Suprapubic skin (tissue), 4 donors: ENCODE data around the gene MTMR3. TPM values are rescaled to one million over a fixed set of nuclear protein-coding genes. Genes with fewer than 3 reads are reported as not detected.
"Not testable (repeated sequence)": the region's sequence is repeated elsewhere in the genome, so short reads cannot be mapped to it uniquely, and the experiment has no call there.

Experiments
- DNase-seq, 2 donors: peaks; one replicate each; pipeline ENCODE4 v3.0.0-alpha.2; 2019; ENCODE audit warnings: low spot score in 2 of 2
- H3K27ac ChIP-seq: fragments of 200-600 bp; sonication (generic); one replicate; pipeline ENCODE4 v1.5.1; 2019
- H3K27me3 ChIP-seq: fragments of 200-600 bp; sonication (generic); one replicate; pipeline ENCODE4 v1.5.1; 2019
- H3K36me3 ChIP-seq: fragments of 200-600 bp; sonication (generic); one replicate; pipeline ENCODE4 v1.5.1; 2019
- H3K4me1 ChIP-seq: fragments of 200-600 bp; sonication (generic); one replicate; pipeline ENCODE4 v1.5.1; 2019
- H3K4me3 ChIP-seq: fragments of 200-600 bp; sonication (generic); one replicate; pipeline ENCODE4 v1.5.1; 2019; ENCODE audit warnings: mild to moderate bottlenecking
- H3K9me3 ChIP-seq: fragments of 200-600 bp; sonication (generic); one replicate; pipeline ENCODE4 v1.5.1; 2019
- EP300 ChIP-seq: sonication (generic); formaldehyde crosslinking; IDR thresholded peaks from one replicate; pipeline ENCODE4 v1.6.1; 2017; ENCODE audit warnings: antibody characterized with exemption
- POLR2A ChIP-seq, 2 donors: fragments of 450-650 bp; IDR thresholded peaks; one replicate each; pipeline ENCODE4 v1.6.1; 2017; ENCODE audit warnings: antibody characterized with exemption in 2 of 2, mild to moderate bottlenecking in 2 of 2, moderate library complexity in 2 of 2
- POLR2AphosphoS5 ChIP-seq, 3 donors: sonication (generic); formaldehyde crosslinking; IDR thresholded peaks; one replicate each; pipeline ENCODE4 v1.6.1; 2017; ENCODE audit warnings: antibody characterized with exemption in 3 of 3
- WGBS: methylation state at CpG from one replicate; pipeline ENCODE4 v1.1.5; 2018; 5-methylcytosine and 5-hydroxymethylcytosine counted together
- total RNA-seq, 4 donors: library from RNA; depleted of rRNA; stranded (reverse); fragments of >200 nt; gene quantifications; one replicate each; pipeline ENCODE4 v1.1.0, GENCODE V29; 2016
- TF ChIP-seq, protein P1 (sequence below), 2 donors: fragments of 200-600 bp in 1 of 2; fragments of 450-650 bp in 1 of 2; sonication (generic) in 1 of 2; IDR thresholded peaks; one replicate each; pipeline ENCODE4 v1.5.1; 2016 to 2019; ENCODE audit warnings: antibody characterized with exemption in 2 of 2, mild to moderate bottlenecking in 1 of 2, moderate library complexity in 1 of 2

Gene MTMR3
- total RNA-seq, 4 donors from 2014 or later, result 57.8 to 136 (median 66.0) TPM

DNA sequence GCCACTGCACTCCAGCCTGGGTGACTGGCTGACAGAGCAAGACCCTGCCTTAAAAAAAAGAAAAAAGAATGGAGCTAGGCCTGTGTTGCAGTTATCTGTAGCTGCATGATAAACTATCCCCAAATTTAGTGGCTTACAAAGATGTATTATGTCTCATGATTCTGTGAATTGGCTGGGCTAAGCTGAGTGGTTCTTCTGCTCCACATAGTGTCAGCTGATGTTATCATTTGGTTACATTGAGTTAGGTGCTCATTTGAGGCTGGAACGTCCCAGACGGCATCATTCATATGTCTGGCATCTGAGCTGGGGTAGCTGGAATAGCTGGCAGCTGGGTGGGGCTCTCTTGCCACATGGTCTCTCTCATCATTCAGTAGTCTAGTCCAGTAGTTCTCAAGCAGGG lies 36.7 kb upstream of the MTMR3 start:
- Histone ChIP-seq H3K36me3 (no peaks in the 10 kb centered on the region), H3K27ac (no peak overlapping the region), H3K4me1 (peaks cover 11% of the 10 kb centered on the region), H3K4me3 (no peak overlapping the region), H3K9me3 (no peaks in the 10 kb centered on the region), H3K27me3 (no peaks in the 10 kb centered on the region)
- no peak for DNase-seq
- TF ChIP-seq, protein P1, sequence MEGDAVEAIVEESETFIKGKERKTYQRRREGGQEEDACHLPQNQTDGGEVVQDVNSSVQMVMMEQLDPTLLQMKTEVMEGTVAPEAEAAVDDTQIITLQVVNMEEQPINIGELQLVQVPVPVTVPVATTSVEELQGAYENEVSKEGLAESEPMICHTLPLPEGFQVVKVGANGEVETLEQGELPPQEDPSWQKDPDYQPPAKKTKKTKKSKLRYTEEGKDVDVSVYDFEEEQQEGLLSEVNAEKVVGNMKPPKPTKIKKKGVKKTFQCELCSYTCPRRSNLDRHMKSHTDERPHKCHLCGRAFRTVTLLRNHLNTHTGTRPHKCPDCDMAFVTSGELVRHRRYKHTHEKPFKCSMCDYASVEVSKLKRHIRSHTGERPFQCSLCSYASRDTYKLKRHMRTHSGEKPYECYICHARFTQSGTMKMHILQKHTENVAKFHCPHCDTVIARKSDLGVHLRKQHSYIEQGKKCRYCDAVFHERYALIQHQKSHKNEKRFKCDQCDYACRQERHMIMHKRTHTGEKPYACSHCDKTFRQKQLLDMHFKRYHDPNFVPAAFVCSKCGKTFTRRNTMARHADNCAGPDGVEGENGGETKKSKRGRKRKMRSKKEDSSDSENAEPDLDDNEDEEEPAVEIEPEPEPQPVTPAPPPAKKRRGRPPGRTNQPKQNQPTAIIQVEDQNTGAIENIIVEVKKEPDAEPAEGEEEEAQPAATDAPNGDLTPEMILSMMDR (IDR thresholded peaks at IDR 0.05), result no peak
- TF ChIP-seq POLR2AphosphoS5 (IDR thresholded peaks at IDR 0.05), result no peak
- TF ChIP-seq POLR2A (IDR thresholded peaks at IDR 0.05), result no peak
- TF ChIP-seq EP300, result no peak
- WGBS, result 93% methylated on average over 2 of the region's 2 CpGs

DNA sequence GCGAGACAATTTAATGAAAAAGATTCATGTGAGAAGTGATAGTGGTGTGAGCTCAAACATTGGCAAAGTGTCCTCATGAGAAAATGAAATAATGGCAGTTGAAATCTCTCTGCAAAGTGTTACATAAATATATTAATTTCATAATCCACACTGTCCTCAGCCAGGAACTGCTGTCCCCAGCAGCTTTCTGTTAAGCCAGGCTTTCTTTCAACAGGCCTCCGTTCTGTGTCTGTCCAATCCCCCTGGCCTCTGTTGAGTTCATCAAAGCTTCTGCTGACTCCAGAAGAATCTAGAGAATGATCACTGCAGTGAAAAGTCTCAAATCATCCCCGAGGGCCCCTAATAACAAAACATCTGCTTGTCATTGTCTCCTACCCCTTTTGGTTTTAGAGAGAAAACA lies 34.9 kb upstream of the MTMR3 start:
- WGBS, result 56% methylated on average over 3 of the region's 3 CpGs
- H3K27ac ChIP-seq, result no peak overlapping the region
- H3K4me3 ChIP-seq, result no peak overlapping the region

DNA sequence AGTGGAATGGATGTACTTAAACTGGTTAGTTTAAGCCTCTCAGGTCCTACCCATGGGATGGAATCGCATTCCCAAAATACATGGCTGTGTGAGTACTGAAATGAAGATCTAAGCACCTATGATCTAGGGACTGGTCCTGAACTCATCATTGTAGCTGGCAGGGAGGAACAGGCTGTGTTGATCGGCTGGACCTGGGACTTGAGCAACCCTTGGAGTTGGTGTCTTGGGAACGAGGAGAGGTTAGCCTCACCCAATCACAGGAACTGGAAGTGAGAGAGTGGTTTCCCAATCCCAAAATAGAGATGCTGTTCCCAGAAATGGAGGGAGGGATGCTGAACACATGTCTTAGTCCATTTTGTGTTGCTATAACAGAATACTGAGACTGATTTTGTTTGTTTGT lies 28.5 kb upstream of the MTMR3 start:
- Histone ChIP-seq H3K4me3 (no peak overlapping the region), H3K36me3 (no peaks in the 10 kb centered on the region), H3K27ac (no peak overlapping the region), H3K27me3 (no peaks in the 10 kb centered on the region), H3K9me3 (no peaks in the 10 kb centered on the region), H3K4me1 (no peaks in the 10 kb centered on the region)
- DNase-seq, result no peak
- WGBS, result 68% methylated on average over 3 of the region's 3 CpGs
- TF ChIP-seq POLR2A (IDR thresholded peaks at IDR 0.05), result no peak
- TF ChIP-seq, protein P1 (IDR thresholded peaks at IDR 0.05), result no peak
- no peak for TF ChIP-seq EP300
- TF ChIP-seq POLR2AphosphoS5 (IDR thresholded peaks at IDR 0.05), result no peak

More for the DNA sequence above, 34.9 kb upstream of the MTMR3 start:
- TF ChIP-seq, protein P1 (IDR thresholded peaks at IDR 0.05), result no peak
- TF ChIP-seq POLR2AphosphoS5 (IDR thresholded peaks at IDR 0.05), result peak in 1 of 3 donors; percentile 11
- Histone ChIP-seq H3K36me3 (no peaks in the 10 kb centered on the region), H3K4me1 (peaks cover under 1% of the 10 kb centered on the region), H3K27me3 (no peaks in the 10 kb centered on the region), H3K9me3 (no peaks in the 10 kb centered on the region)
- no peak for DNase-seq

DNA sequence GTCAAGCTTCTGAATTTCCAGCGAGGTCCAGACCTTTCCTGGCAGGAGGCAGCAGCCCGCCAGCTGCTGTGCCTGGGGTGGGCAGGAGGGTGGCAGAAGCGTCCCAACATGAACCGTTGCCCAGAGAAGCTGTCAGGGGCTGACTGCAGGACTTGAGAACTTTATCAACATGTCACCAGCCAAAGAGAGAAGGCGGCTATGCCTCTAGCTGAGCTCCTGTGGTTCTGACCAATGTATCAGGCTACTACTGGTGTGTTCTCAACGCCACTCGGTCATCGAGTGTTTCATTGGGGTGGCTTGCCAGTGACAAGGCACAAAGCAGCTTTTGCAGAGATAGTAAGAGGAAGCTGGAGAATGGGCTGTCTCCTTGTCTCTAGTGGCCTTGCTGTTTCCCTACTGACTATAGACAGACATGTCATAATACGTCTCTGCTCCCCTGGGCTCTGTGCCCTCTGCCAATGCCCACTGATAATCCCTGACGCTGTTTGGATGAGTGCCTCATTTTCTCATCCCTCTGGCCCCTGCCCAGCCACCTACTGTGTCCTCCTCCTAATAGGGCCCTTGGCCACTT lies 27.3 kb upstream of the MTMR3 start:
- no peaks in the 10 kb centered on the region for H3K27me3 ChIP-seq
- no peaks in the 10 kb centered on the region for H3K36me3 ChIP-seq
- no peak overlapping the region for H3K27ac ChIP-seq
- no peaks in the 10 kb centered on the region for H3K4me1 ChIP-seq
- TF ChIP-seq POLR2AphosphoS5 (IDR thresholded peaks at IDR 0.05) (no peak), POLR2A (IDR thresholded peaks at IDR 0.05) (no peak), EP300 (no peak)
- TF ChIP-seq, protein P1 (IDR thresholded peaks at IDR 0.05), result no peak
- 74% methylated on average over 8 of the region's 10 CpGs for WGBS
- H3K9me3 ChIP-seq, result no peaks in the 10 kb centered on the region
- no peak for DNase-seq
- no peak overlapping the region for H3K4me3 ChIP-seq

DNA sequence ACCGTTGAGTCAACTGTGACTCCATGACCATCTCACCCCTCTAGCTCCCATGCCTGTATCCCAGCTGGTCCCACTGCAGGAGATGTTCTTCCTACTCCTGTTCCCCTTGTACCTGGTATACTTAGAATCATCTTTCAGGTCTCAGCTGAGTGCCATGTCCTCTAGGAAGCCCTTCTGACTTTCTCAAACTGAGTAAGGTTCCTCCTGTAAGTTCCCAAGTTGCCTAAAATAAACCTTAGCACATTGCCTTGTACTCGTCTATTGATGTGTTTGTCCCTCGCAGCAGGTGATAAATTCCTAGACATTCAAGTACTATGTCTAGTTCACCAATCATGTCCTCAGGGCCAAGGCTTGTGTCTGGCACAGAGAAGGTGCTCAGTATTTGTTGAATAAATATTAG lies 26.5 kb upstream of the MTMR3 start:
- no peaks in the 10 kb centered on the region for H3K36me3 ChIP-seq
- WGBS, result 82% methylated on average over 3 of the region's 3 CpGs

DNA sequence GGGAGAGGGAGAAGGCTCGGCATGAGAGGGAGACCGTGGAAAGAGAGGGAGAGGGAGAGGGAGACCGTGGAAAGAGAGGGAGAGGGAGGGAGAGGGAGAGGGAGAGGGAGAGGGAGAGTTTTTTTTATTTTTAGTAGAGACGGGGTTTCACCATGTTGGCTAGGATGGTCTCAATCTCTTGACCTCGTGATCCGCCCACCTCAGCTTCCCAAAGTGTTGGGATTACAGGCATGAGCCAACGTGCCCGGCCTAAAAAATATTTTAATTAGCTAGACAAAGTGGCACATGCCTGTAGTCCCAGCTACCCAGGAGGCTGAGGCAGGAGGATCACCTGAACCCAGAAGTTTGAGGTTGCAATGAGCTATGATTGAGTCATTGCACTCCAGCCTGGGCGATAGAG lies 23.9 kb upstream of the MTMR3 start:
- not testable (repeated sequence) for H3K27me3 ChIP-seq, H3K4me3 ChIP-seq, H3K4me1 ChIP-seq, DNase-seq, H3K9me3 ChIP-seq, H3K27ac ChIP-seq, H3K36me3 ChIP-seq
- 76% methylated on average over 9 of the region's 9 CpGs for WGBS

More for the DNA sequence above, 26.5 kb upstream of the MTMR3 start:
- Histone ChIP-seq H3K4me3 (no peak overlapping the region), H3K27me3 (no peaks in the 10 kb centered on the region), H3K9me3 (no peaks in the 10 kb centered on the region), H3K27ac (no peak overlapping the region), H3K4me1 (no peaks in the 10 kb centered on the region)
- DNase-seq, result no peak
- TF ChIP-seq POLR2A (IDR thresholded peaks at IDR 0.05), result no peak
- TF ChIP-seq, protein P1 (IDR thresholded peaks at IDR 0.05), result no peak
- no peak for TF ChIP-seq POLR2AphosphoS5 (IDR thresholded peaks at IDR 0.05)
- no peak for TF ChIP-seq EP300
